K562 (cell line): ENCODE measurements around the gene BPNT1. TPM values are rescaled to one million over a fixed set of nuclear protein-coding genes. Genes with fewer than 3 reads are reported as not detected.

Experiments used
- ATAC-seq: fragments of 200-7000 bp; cut with Tn5 transposase; 3 replicates; pipeline ENCODE4 v1.9.1; 2020; ENCODE audit warnings: moderate library complexity
- BruUV-seq: library from RNA; stranded (reverse); fragments of 400-500 nt; replicated peaks from 2 replicates; lab custom pipeline; 2021; lab: Mats Ljungman, UMichigan
- CTCF ChIA-PET: fragments of 300-600 bp; formaldehyde crosslinking; extraction: SDS; loops from one replicate; lab custom pipeline; 2021; ENCODE audit warnings: low intra/inter-chr PET ratio; lab: Yijun Ruan, JAX
- POLR2A ChIA-PET: fragments of 300-600, 350-650 bp; sonication (Branson Sonifier 250); formaldehyde crosslinking; extraction: SDS; loops from one replicate; lab custom pipeline; 2021; ENCODE audit warnings: antibody characterized with exemption, inconsistent platforms; lab: Yijun Ruan, JAX
- DNase-seq, 4 experiments: peaks; one replicate each; pipeline versions ENCODE4 v3.0.0 to v3.0.0-alpha.2; 2011 to 2018; ENCODE audit warnings: low spot score in 3 of 4, mixed read lengths in 3 of 4; ENCODE audit errors: extremely low read depth in 1 of 4
- FAIRE-seq: peaks from 2 replicates; lab custom pipeline; 2011; peaks lifted over from hg19 to GRCh38; lab: Jason Lieb, UNC
- H2AFZ ChIP-seq: 2 replicates; pipeline ENCODE4 v1.6.0; 2011; ENCODE audit warnings: low read depth, low read length, control low read depth, inconsistent platforms
- H3K27ac ChIP-seq: fragments of 200-600 bp; 3 replicates; pipeline ENCODE4 v1.8.0; 2011; ENCODE audit warnings: low read depth, mild to moderate bottlenecking, control low read depth, inconsistent platforms, low read length, moderate library complexity, mixed read lengths; ENCODE audit errors: extremely low read depth
- H3K27me3 ChIP-seq, 2 experiments: fragments of 300-600 bp in 1 of 2; 2 replicates in 1 of 2; 3 replicates in 1 of 2; pipeline versions ENCODE4 v1.6.0 to v1.8.0; 2011; ENCODE audit warnings: inconsistent platforms in 2 of 2, low read length in 2 of 2, mild to moderate bottlenecking in 1 of 2, mixed read lengths in 1 of 2, moderate library complexity in 1 of 2; ENCODE audit not compliant: control insufficient read depth in 2 of 2, insufficient read depth in 2 of 2
- H3K36me3 ChIP-seq: fragments of 300-600 bp; 3 replicates; pipeline ENCODE4 v1.8.0; 2011; ENCODE audit warnings: mild to moderate bottlenecking, low read length, inconsistent platforms; ENCODE audit not compliant: control insufficient read depth, insufficient read depth
- H3K4me1 ChIP-seq, 2 experiments: fragments of 200-600 bp in 1 of 2; replicated peaks in 1 of 2; 2 replicates in 1 of 2; 3 replicates in 1 of 2; pipeline versions ENCODE4 v1.5.1 to v1.8.0; 2011; ENCODE audit warnings: inconsistent platforms in 2 of 2, low read length in 2 of 2, mild to moderate bottlenecking in 1 of 2, mixed read lengths in 1 of 2, moderate library complexity in 1 of 2; ENCODE audit not compliant: control insufficient read depth in 2 of 2, insufficient read depth in 2 of 2
- H3K4me2 ChIP-seq: 2 replicates; pipeline ENCODE4 v1.6.1; 2011; ENCODE audit warnings: low read length, control low read depth, inconsistent platforms, mixed read lengths; ENCODE audit not compliant: insufficient read depth
- H3K4me3 ChIP-seq: fragments of 200-600 bp; sonication (generic), shearing (Covaris generic); 2 replicates; pipeline ENCODE4 v1.5.1; 2016; ENCODE audit warnings: control low read depth, inconsistent platforms
- H3K79me2 ChIP-seq: fragments of 200-600 bp; 3 replicates; pipeline ENCODE4 v1.8.0; 2011; ENCODE audit warnings: low read length, inconsistent platforms; ENCODE audit not compliant: control insufficient read depth, insufficient read depth
- H3K9ac ChIP-seq, 2 experiments: 2 replicates each; pipeline versions ENCODE4 v1.6.0 to v1.6.1; 2011; ENCODE audit warnings: low read depth in 2 of 2, low read length in 2 of 2, control low read depth in 1 of 2, inconsistent platforms in 1 of 2, mild to moderate bottlenecking in 1 of 2, mixed read lengths in 1 of 2; ENCODE audit not compliant: insufficient read depth in 1 of 2
- H3K9me1 ChIP-seq: one replicate; pipeline ENCODE4 v1.6.0; 2011; ENCODE audit warnings: inconsistent platforms, mild to moderate bottlenecking, low read length, moderate library complexity; ENCODE audit not compliant: control insufficient read depth, insufficient read depth
- H3K9me3 ChIP-seq: replicated peaks from 2 replicates; pipeline ENCODE4 v1.5.1; 2011; ENCODE audit warnings: low read depth, low read length, inconsistent platforms; ENCODE audit not compliant: control insufficient read depth, insufficient read depth
- H4K20me1 ChIP-seq: replicated peaks from 2 replicates; pipeline ENCODE4 v1.6.1; 2011; ENCODE audit warnings: low read length, inconsistent platforms, mixed read lengths; ENCODE audit not compliant: control insufficient read depth, insufficient read depth
- BRF1 ChIP-seq: IDR thresholded peaks from 3 replicates; pipeline ENCODE4 v1.6.1; 2011; ENCODE audit warnings: borderline replicate concordance, mild to moderate bottlenecking; ENCODE audit not compliant: insufficient read length; ENCODE audit errors: extremely low read depth
- ETV6 ChIP-seq, 3 experiments: fragments of 150-350 bp in 1 of 3; sonication (generic) in 1 of 3; formaldehyde crosslinking in 1 of 3; IDR thresholded peaks; 2 replicates each; pipeline versions ENCODE4 v1.6.1 to v1.8.0; 2014 to 2022; ENCODE audit warnings: borderline replicate concordance in 2 of 3, low read depth in 2 of 3, antibody characterized with exemption in 1 of 3, low read length in 1 of 3, mild to moderate bottlenecking in 1 of 3, missing genetic modification reagents in 1 of 3
- LARP7 ChIP-seq: fragments of 450-650 bp; IDR thresholded peaks from 2 replicates; pipeline ENCODE4 v1.6.1; 2016
- NUFIP1 ChIP-seq: fragments of 450-650 bp; IDR thresholded peaks from 2 replicates; pipeline ENCODE4 v1.6.1; 2018; ENCODE audit not compliant: partially characterized antibody
- SAP30 ChIP-seq: fragments of 200-600 bp; sonication (generic); IDR thresholded peaks from 2 replicates; pipeline ENCODE4 v1.6.1; 2012; ENCODE audit warnings: borderline replicate concordance, low read depth, mild to moderate bottlenecking, moderate library complexity, low read length, control low read depth, inconsistent platforms; ENCODE audit not compliant: insufficient read depth, poor library complexity, severe bottlenecking
- SNRNP70 ChIP-seq: fragments of 200-400 bp; formaldehyde crosslinking; optimal IDR thresholded peaks from 2 replicates; pipeline ENCODE3; 2017; ENCODE audit warnings: low read depth, low read length
- ZC3H8 ChIP-seq: fragments of 450-650 bp; IDR thresholded peaks from 2 replicates; pipeline ENCODE4 v1.6.1; 2017
- ZNF184 ChIP-seq: sonication (generic); formaldehyde crosslinking; IDR thresholded peaks from 2 replicates; pipeline ENCODE4 v1.5.0; 2020; ENCODE audit warnings: missing genetic modification reagents
- ZNF354B ChIP-seq: fragments of 250-450 bp; sonication (Bioruptor Pico); IDR thresholded peaks from 2 replicates; pipeline ENCODE4 v1.4.0; 2020
- ZNF76 ChIP-seq: fragments of 250-450 bp; sonication (Bioruptor Pico); IDR thresholded peaks from 2 replicates; pipeline ENCODE4 v1.4.0; 2020; ENCODE audit warnings: mild to moderate bottlenecking, moderate library complexity, borderline replicate concordance
- in situ Hi-C: fragments of 300-500 bp; cut with MboI; formaldehyde crosslinking; loops from 4 replicates; pipeline ENCODE4 v1.15.0; 2018; ENCODE audit warnings: inconsistent platforms, mixed read lengths
- intact Hi-C: fragments of 100-400 bp; cut with micrococcal nuclease; formaldehyde crosslinking; loops from 2 replicates; pipeline ENCODE4 v1.14.2; 2022
- polyA plus RNA-seq, 8 experiments: library from polyadenylated mRNA; depleted of rRNA in 4 of 8; stranded (reverse) in 5 of 8; unstranded in 3 of 8; fragments of >200 nt; fragmentation: Nextera tagmentation in 2 of 8; fragmentation: Illumina TruSeq in 1 of 8; extraction: Ambion mirVana in 2 of 8; extraction: Trizol in 1 of 8; gene quantifications; 2 replicates each; pipeline versions ENCODE4 v1.2.1 to v1.2.3, GENCODE V29; 2011 to 2014; ENCODE audit warnings: inconsistent platforms in 1 of 8, missing spikeins in 1 of 8
- total RNA-seq, 7 experiments: library from RNA; depleted of rRNA in 6 of 7; stranded (reverse); fragments of >200 nt in 6 of 7; fragmentation: Illumina TruSeq in 2 of 7; extraction: Trizol in 2 of 7; gene quantifications; 2 replicates each; pipeline versions ENCODE4 v1.2.1 to v1.2.3, GENCODE V29; 2011 to 2021; ENCODE audit warnings: low replicate concordance in 1 of 7

Gene BPNT1
- total and polyA plus RNA-seq, 9 of the 15 experiments (the other 6 are each of a cell fraction or from before 2014, with no cell fraction given) = 30.2 to 73.8 (median 40.5) TPM

GRCh38 chr1:220099826-220100225, 10.2 kb upstream of the BPNT1 start:
- DNase-seq (no peak), FAIRE-seq (no peak), ATAC-seq (no peak)
- CTCF ChIA-PET = no interaction called here
- no peaks in the 10 kb centered on the region for H4K20me1 ChIP-seq
- no peak overlapping the region for H3K27ac ChIP-seq
- no peak overlapping the region for H3K9ac ChIP-seq
- intact Hi-C loops = no loop called here
- TF ChIP-seq ETV6 (IDR thresholded peaks at IDR 0.05; ENCODE audit: borderline replicate concordance in 1 of 2, low read depth in 2 of 2, low read length in 1 of 2) (no peak), ETV6 (CRISPR knock-in tag; IDR thresholded peaks at IDR 0.05; ENCODE audit: borderline replicate concordance) (no peak), ZNF184 (CRISPR knock-in tag) (no peak), ZC3H8 (no peak), NUFIP1 (no peak), SNRNP70 (no peak), ZNF76 (CRISPR knock-in tag) (no peak), SAP30 (no peak), BRF1 (no peak), ZNF354B (CRISPR knock-in tag) (no peak), LARP7 (no peak)
- BruUV-seq = no TSS peak
- peaks cover 17% of the 10 kb centered on the region for H3K79me2 ChIP-seq
- in situ Hi-C loops = no loop called here
- H3K4me3 ChIP-seq = no peak overlapping the region
- peaks cover 80% of the 10 kb centered on the region; the same call in 2 of the 3 replicates for H3K36me3 ChIP-seq
- no peaks in the 10 kb centered on the region for H3K9me1 ChIP-seq
- peaks cover 6 to 8% of the 10 kb centered on the region in 2 experiments; a peak in 4 of 5 replicates for H3K4me1 ChIP-seq
- H3K27me3 ChIP-seq = no peaks in the 10 kb centered on the region
- H3K9me3 ChIP-seq = no peaks in the 10 kb centered on the region
- H2AFZ ChIP-seq = no peak overlapping the region
- no peak overlapping the region for H3K4me2 ChIP-seq
- POLR2A ChIA-PET = no interaction called here
